PC-3 (cell line): ENCODE measurements around the gene ARHGAP28.

Experiments used
- EZH2 ChIP-seq: fragments of 300-600 bp; sonication (generic); IDR thresholded peaks from one replicate; pipeline ENCODE4 v1.6.1; 2017; ENCODE audit warnings: antibody characterized with exemption, mild to moderate bottlenecking, low read length; ENCODE audit not compliant: unreplicated experiment
- EZH2phosphoT487 ChIP-seq: fragments of 300-600 bp; sonication (generic); IDR thresholded peaks from 2 replicates; pipeline ENCODE4 v1.6.1; 2018; ENCODE audit warnings: mild to moderate bottlenecking, antibody characterized with exemption, low read length, borderline replicate concordance
- TF ChIP-seq, protein P1 (sequence below): fragments of 300-600 bp; sonication (generic); conservative IDR thresholded peaks from 2 replicates; pipeline ENCODE4 v1.5.1; 2017; ENCODE audit warnings: antibody characterized with exemption, low read depth, mild to moderate bottlenecking, low read length

DNA sequence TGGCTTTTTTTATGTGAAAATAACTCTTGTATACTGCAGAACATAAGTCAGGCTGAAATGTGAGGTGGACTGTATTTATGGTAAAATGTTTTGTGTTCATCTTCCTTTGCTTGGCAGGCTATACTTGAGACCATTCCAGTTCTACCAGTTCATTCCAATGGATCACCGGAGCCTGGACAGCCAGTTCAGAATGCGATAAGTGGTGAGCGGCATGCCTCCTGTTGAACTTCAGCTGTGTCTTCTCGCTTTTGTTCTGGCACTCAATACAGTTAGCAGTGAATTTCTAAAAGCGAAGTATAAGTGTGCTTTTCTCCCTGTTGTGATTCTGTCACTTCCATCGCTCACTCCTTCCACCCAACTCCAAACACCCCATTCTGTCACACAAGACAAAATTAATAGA, 138.5 kb downstream of the ARHGAP28 start:
- TF ChIP-seq, protein P1, sequence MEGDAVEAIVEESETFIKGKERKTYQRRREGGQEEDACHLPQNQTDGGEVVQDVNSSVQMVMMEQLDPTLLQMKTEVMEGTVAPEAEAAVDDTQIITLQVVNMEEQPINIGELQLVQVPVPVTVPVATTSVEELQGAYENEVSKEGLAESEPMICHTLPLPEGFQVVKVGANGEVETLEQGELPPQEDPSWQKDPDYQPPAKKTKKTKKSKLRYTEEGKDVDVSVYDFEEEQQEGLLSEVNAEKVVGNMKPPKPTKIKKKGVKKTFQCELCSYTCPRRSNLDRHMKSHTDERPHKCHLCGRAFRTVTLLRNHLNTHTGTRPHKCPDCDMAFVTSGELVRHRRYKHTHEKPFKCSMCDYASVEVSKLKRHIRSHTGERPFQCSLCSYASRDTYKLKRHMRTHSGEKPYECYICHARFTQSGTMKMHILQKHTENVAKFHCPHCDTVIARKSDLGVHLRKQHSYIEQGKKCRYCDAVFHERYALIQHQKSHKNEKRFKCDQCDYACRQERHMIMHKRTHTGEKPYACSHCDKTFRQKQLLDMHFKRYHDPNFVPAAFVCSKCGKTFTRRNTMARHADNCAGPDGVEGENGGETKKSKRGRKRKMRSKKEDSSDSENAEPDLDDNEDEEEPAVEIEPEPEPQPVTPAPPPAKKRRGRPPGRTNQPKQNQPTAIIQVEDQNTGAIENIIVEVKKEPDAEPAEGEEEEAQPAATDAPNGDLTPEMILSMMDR: no peak
- no peak for TF ChIP-seq EZH2
- no peak for TF ChIP-seq EZH2phosphoT487
